Trophoblast cell (in vitro differentiated cells and primary cell): Measurements from ENCODE around the gene SLC4A11.

Experiments
- DNase-seq, 2 donors: peaks; one replicate each; pipeline ENCODE4 v3.0.0-alpha.2; 2016
- H2AFZ ChIP-seq: 2 replicates; pipeline ENCODE4 v1.6.1; 2013; ENCODE audit warnings: low read length, moderate library complexity, mild to moderate bottlenecking; ENCODE audit not compliant: insufficient read depth, poor library complexity
- H2AK5ac ChIP-seq: 2 replicates; pipeline ENCODE4 v1.6.1; 2013; ENCODE audit warnings: mild to moderate bottlenecking, low read length
- H2BK120ac ChIP-seq: 2 replicates; pipeline ENCODE4 v1.6.1; 2013; ENCODE audit warnings: low read length, mild to moderate bottlenecking, moderate library complexity; ENCODE audit not compliant: insufficient read depth, poor library complexity
- H2BK12ac ChIP-seq: 2 replicates; pipeline ENCODE4 v1.6.1; 2013; ENCODE audit warnings: mild to moderate bottlenecking, low read length, moderate library complexity
- H2BK5ac ChIP-seq: 2 replicates; pipeline ENCODE4 v1.6.1; 2013; ENCODE audit warnings: low read length, low read depth, moderate library complexity, mild to moderate bottlenecking; ENCODE audit not compliant: poor library complexity
- H3K14ac ChIP-seq: 2 replicates; pipeline ENCODE4 v1.6.1; 2013; ENCODE audit warnings: mild to moderate bottlenecking, low read length
- H3K18ac ChIP-seq: 2 replicates; pipeline ENCODE4 v1.6.1; 2013; ENCODE audit warnings: mild to moderate bottlenecking, low read length
- H3K23ac ChIP-seq: 2 replicates; pipeline ENCODE4 v1.6.1; 2013; ENCODE audit warnings: low read length
- H3K27ac ChIP-seq: 2 replicates; pipeline ENCODE4 v1.5.1; 2013; ENCODE audit warnings: low read depth, mild to moderate bottlenecking, inconsistent platforms, low read length, moderate library complexity
- H3K27me3 ChIP-seq: 2 replicates; pipeline ENCODE4 v1.6.1; 2013; ENCODE audit warnings: inconsistent platforms, mild to moderate bottlenecking, low read length, moderate library complexity; ENCODE audit not compliant: insufficient read depth
- H3K36me3 ChIP-seq, 2 experiments: 1 replicate in 1 of 2; 2 replicates in 1 of 2; pipeline ENCODE4 v1.6.1; 2013; ENCODE audit warnings: low read length in 2 of 2, mild to moderate bottlenecking in 2 of 2, moderate library complexity in 1 of 2; ENCODE audit not compliant: insufficient read depth in 2 of 2, control insufficient read depth in 1 of 2
- H3K4ac ChIP-seq: 2 replicates; pipeline ENCODE4 v1.6.1; 2013; ENCODE audit warnings: low read depth, mild to moderate bottlenecking, low read length, moderate library complexity
- H3K4me1 ChIP-seq, 2 experiments: 1 replicate in 1 of 2; 2 replicates in 1 of 2; pipeline ENCODE4 v1.6.1; 2013; ENCODE audit warnings: low read length in 2 of 2, mild to moderate bottlenecking in 2 of 2, moderate library complexity in 1 of 2; ENCODE audit not compliant: insufficient read depth in 2 of 2, control insufficient read depth in 1 of 2
- H3K4me2 ChIP-seq: 2 replicates; pipeline ENCODE4 v1.6.1; 2013; ENCODE audit warnings: inconsistent platforms, mild to moderate bottlenecking, low read length, moderate library complexity
- H3K4me3 ChIP-seq: 2 replicates; pipeline ENCODE4 v1.5.1; 2013; ENCODE audit warnings: mild to moderate bottlenecking, low read depth, low read length, inconsistent platforms
- H3K79me1 ChIP-seq: one replicate; pipeline ENCODE4 v1.6.1; 2013; ENCODE audit warnings: low read length
- H3K79me2 ChIP-seq: 2 replicates; pipeline ENCODE4 v1.6.1; 2013; ENCODE audit warnings: low read length, mild to moderate bottlenecking; ENCODE audit not compliant: control insufficient read depth, insufficient read depth, poor library complexity
- H3K9ac ChIP-seq: 2 replicates; pipeline ENCODE4 v1.6.1; 2013; ENCODE audit warnings: mild to moderate bottlenecking, low read length
- H3K9me3 ChIP-seq: 2 replicates; pipeline ENCODE4 v1.6.1; 2013; ENCODE audit warnings: low read depth, mild to moderate bottlenecking, control low read depth, inconsistent platforms, low read length; ENCODE audit not compliant: insufficient read depth
- H4K12ac ChIP-seq: 2 replicates; pipeline ENCODE4 v1.6.1; 2013; ENCODE audit warnings: low read depth, mild to moderate bottlenecking, low read length, moderate library complexity
- H4K8ac ChIP-seq: 2 replicates; pipeline ENCODE4 v1.6.1; 2013; ENCODE audit warnings: low read depth, mild to moderate bottlenecking, low read length, moderate library complexity
- H4K91ac ChIP-seq: one replicate; pipeline ENCODE4 v1.6.1; 2013; ENCODE audit warnings: low read depth, mild to moderate bottlenecking, low read length, moderate library complexity
- WGBS: extraction: QIAGEN DNeasy Blood & Tissue Kit; methylation state at CpG from one replicate; pipeline ENCODE4 v1.1.7; 2013; ENCODE audit warnings: missing lambda C conversion rate; ENCODE audit not compliant: insufficient read length, insufficient coverage; ENCODE audit errors: extremely low coverage; 5-methylcytosine and 5-hydroxymethylcytosine counted together

The SLC4A11 gene

DNA sequence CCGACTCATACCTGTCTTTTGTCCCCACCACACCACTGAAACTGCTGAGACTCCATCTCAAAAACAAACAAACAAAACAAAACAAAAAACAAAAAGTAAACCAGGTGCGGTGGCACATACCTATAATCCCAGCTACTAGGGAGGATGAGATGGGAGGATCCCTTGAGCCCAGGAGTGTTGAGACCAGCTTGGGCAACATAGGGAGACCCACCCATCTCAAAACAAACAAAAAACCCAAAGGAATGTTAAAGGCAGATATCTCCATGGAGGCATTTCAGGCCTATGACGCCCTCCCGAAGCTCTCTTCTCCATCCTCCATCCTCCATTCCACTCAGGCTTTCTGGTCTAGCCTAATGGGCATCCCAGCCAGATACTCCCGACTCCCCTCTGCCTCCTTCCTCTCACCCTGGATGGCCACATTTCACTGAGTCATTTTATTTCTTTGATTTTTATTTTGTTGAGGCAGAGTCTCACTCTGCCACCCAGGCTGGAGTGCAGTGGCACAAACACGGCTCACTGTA is 3.2 kb upstream of the SLC4A11 start:
- no peak overlapping the region for H2AFZ ChIP-seq

DNA sequence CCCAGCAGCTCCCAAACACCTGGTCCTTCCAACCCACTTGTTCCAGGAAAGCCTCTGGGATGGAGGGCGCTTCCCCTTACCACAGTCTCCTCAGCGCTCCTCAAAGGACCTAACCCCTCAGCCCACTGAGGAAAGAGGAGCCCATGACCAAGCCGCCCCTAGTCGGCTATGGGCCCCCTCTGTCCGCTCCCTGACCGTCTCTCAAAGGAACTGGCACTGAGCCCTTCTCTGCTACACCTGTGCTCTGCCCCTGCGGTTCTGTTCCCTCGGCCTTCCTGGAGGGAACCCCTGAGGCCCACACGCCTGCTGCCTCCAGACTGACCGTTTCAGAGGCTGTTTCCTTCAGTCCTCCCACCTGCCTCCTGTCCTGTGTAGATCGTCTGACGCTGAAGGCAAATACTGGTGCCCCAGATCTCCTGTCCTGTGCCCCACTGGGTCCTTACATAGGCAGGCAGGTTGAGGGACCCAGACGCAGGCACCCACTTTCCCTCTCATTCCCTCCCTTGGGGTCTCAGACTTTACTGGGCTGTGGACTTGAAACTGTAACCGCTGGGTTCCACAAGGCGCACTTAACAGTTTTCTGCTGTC is 1.9 kb upstream of the SLC4A11 start:
- no peak for DNase-seq
- no peaks in the 10 kb centered on the region for H3K36me3 ChIP-seq
- no peak overlapping the region for H3K18ac ChIP-seq
- H3K4me3 ChIP-seq: no peak overlapping the region
- peaks cover 37% of the 10 kb centered on the region for H3K27me3 ChIP-seq
- H3K9me3 ChIP-seq: no peaks in the 10 kb centered on the region
- no peak overlapping the region for H4K91ac ChIP-seq
- H3K79me1 ChIP-seq: peaks cover 9% of the 10 kb centered on the region
- no peak overlapping the region for H3K14ac ChIP-seq
- H3K4me1 ChIP-seq: peaks cover 11 to 12% of the 10 kb centered on the region in 2 experiments
- no peak overlapping the region for H2BK12ac ChIP-seq
- H2AFZ ChIP-seq: no peak overlapping the region
- no peak overlapping the region for H2AK5ac ChIP-seq
- H3K23ac ChIP-seq: no peak overlapping the region
- no CpG with 5 or more reads among the region's 15 CpGs for WGBS
- H4K12ac ChIP-seq: no peak overlapping the region
- H2BK5ac ChIP-seq: no peak overlapping the region
- no peak overlapping the region for H3K9ac ChIP-seq
- no peak overlapping the region for H3K4me2 ChIP-seq
- no peak overlapping the region for H3K4ac ChIP-seq
- no peak overlapping the region for H3K27ac ChIP-seq
- H2BK120ac ChIP-seq: no peak overlapping the region
- no peak overlapping the region for H4K8ac ChIP-seq
- peaks cover 2% of the 10 kb centered on the region for H3K79me2 ChIP-seq

More for the DNA sequence above, 3.2 kb upstream of the SLC4A11 start:
- H3K36me3 ChIP-seq: no peaks in the 10 kb centered on the region
- no peak for DNase-seq
- no peak overlapping the region for H3K4me3 ChIP-seq
- no peak overlapping the region for H4K8ac ChIP-seq
- H3K18ac ChIP-seq: no peak overlapping the region
- no peaks in the 10 kb centered on the region for H3K9me3 ChIP-seq
- no CpG with 5 or more reads among the region's 6 CpGs for WGBS
- peaks cover 9% of the 10 kb centered on the region for H3K79me1 ChIP-seq
- no peak overlapping the region for H4K12ac ChIP-seq
- H3K27ac ChIP-seq: no peak overlapping the region
- no peak overlapping the region for H2BK5ac ChIP-seq
- no peak overlapping the region for H3K23ac ChIP-seq
- H3K9ac ChIP-seq: no peak overlapping the region
- H3K27me3 ChIP-seq: peaks cover 30% of the 10 kb centered on the region
- H3K4me2 ChIP-seq: no peak overlapping the region
- no peak overlapping the region for H2BK120ac ChIP-seq
- no peak overlapping the region for H2AK5ac ChIP-seq
- peaks cover 2% of the 10 kb centered on the region for H3K79me2 ChIP-seq
- no peak overlapping the region for H3K4ac ChIP-seq
- H3K4me1 ChIP-seq: peaks cover 11 to 12% of the 10 kb centered on the region in 2 experiments
- no peak overlapping the region for H2BK12ac ChIP-seq
- H4K91ac ChIP-seq: no peak overlapping the region
- no peak overlapping the region for H3K14ac ChIP-seq

DNA sequence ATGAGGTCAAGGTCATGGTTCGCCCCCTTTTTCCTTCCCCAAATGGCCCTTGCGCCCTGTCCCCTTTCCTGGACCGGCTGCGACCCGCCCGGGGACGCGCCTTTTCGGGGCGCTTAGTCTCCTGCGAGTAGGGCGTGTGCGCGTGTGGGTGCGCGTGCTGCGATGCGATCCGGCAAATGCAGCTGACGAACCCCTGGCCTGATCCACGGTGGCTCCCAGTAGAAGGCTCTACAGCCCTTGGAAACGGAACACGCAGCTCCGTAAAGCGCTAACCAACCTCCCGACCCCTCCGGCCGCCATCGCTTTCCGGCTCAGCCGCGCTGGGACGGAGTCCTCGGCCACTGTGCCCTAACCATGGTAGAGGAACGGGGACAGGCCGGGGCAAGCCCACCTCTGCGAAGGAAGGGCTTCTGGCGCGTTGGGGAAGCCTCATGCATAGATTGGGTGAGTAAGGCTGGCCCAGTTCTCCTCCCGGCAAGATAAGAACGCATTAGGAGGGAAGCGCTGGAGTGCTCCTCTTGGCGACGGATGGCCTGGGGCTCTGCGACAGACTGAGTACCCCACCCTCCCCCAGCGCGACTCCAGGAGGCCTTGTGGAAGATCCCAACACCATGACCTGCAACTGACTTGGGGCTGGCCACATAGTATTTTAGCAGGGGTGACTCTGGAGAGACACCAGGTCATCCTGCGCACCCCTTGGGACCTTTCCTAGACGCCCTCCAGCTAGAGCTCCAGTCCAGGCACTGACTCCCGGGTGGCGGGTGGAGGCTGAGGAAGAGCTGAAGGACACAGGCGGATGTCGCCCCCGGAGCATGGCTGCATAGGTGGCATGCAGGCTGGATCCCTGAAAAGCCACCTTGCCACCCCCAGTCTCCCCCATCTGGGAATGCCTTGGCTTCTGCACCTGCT is 1.1 kb upstream of the SLC4A11 start:
- Histone ChIP-seq H3K27me3 (peaks cover 37% of the 10 kb centered on the region), H3K27ac (no peak overlapping the region), H2BK12ac (no peak overlapping the region), H3K4me1 (peaks cover 11 to 12% of the 10 kb centered on the region in 2 experiments), H3K9ac (no peak overlapping the region), H2AFZ (peak overlapping the region; percentile 8), H3K36me3 (no peaks in the 10 kb centered on the region), H3K4me3 (peak overlapping the region; percentile 65), H2AK5ac (no peak overlapping the region), H4K12ac (peak overlapping the region; percentile 74), H3K18ac (peak overlapping the region; percentile 85), H3K4me2 (peak overlapping the region; percentile 68), H3K14ac (peak overlapping the region; percentile 59), H3K79me2 (peaks cover 2% of the 10 kb centered on the region), H3K4ac (no peak overlapping the region), H3K9me3 (no peaks in the 10 kb centered on the region), H4K8ac (peak overlapping the region; percentile 82), H2BK120ac (peak overlapping the region; percentile 78), H3K23ac (no peak overlapping the region), H2BK5ac (no peak overlapping the region), H3K79me1 (peaks cover 9% of the 10 kb centered on the region), H4K91ac (peak overlapping the region; percentile 22)
- no peak for DNase-seq
- no CpG with 5 or more reads among the region's 54 CpGs for WGBS

DNA sequence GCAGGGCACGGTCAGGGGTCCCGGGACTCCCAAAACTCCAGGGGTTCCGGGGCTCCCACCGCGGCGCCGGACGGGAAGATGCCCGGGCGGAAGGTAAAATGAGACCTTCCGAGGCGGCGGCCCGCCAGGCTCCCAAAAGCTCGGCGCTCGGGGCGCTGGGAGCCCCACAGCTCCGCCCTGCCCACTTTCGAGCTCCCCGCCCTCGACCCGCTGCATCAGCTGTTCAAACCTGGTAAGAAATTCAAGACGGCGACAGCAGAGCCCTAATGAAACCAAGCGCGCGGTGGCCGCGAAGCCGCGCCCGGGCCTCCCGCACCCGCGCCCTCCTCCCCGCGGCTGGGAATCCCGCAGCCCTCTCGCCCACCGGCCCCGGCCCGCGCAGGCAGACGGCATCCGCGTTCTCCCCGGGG is 369 bp downstream of the SLC4A11 start:
- Histone ChIP-seq H3K27me3 (peaks cover 37% of the 10 kb centered on the region), H2BK120ac (no peak overlapping the region), H3K9ac (no peak overlapping the region), H3K4me2 (peak overlapping the region; percentile 68), H3K4me3 (peak overlapping the region; percentile 65), H3K36me3 (no peaks in the 10 kb centered on the region), H3K18ac (peak overlapping the region; percentile 21), H3K79me2 (peaks cover 2% of the 10 kb centered on the region), H3K9me3 (no peaks in the 10 kb centered on the region), H3K79me1 (peaks cover 9% of the 10 kb centered on the region), H4K91ac (no peak overlapping the region), H3K4ac (no peak overlapping the region), H2BK12ac (no peak overlapping the region), H3K23ac (no peak overlapping the region), H3K14ac (no peak overlapping the region), H3K4me1 (peaks cover 11 to 12% of the 10 kb centered on the region in 2 experiments), H2AK5ac (no peak overlapping the region), H2BK5ac (no peak overlapping the region), H3K27ac (no peak overlapping the region), H4K8ac (no peak overlapping the region), H2AFZ (peak overlapping the region; percentile 8), H4K12ac (peak overlapping the region; percentile 6)
- no CpG with 5 or more reads among the region's 48 CpGs for WGBS
- DNase-seq: no peak
